Uterus (tissue), 4 donors: ENCODE measurements around the gene THAP10. TPM values are rescaled to one million over a fixed set of nuclear protein-coding genes. Genes with fewer than 3 reads are reported as not detected.

Experiments used
- DNase-seq, 2 donors: peaks; one replicate each; pipeline ENCODE4 v3.0.0-alpha.2; 2019 to 2020
- H3K27ac ChIP-seq, 2 donors: fragments of 200-600 bp; sonication (generic); 1 replicate in 1 of 2; 2 replicates in 1 of 2; pipeline ENCODE4 v1.5.1; 2016 to 2018
- H3K27me3 ChIP-seq, 2 donors: fragments of 200-600 bp; sonication (generic); one replicate each; pipeline ENCODE4 v1.5.1; 2018 to 2019; ENCODE audit warnings: control low read depth in 1 of 2
- H3K36me3 ChIP-seq, 2 donors: fragments of 200-600 bp; sonication (generic); one replicate each; pipeline ENCODE4 v1.5.1; 2019; ENCODE audit warnings: control low read depth in 1 of 2
- H3K4me1 ChIP-seq, 2 donors: fragments of 200-600 bp; sonication (generic); one replicate each; pipeline ENCODE4 v1.5.1; 2018 to 2019; ENCODE audit warnings: control low read depth in 1 of 2
- H3K4me3 ChIP-seq, 2 donors: fragments of 200-600 bp; sonication (generic); 1 replicate in 1 of 2; 2 replicates in 1 of 2; pipeline ENCODE4 v1.5.1; 2018 to 2019; ENCODE audit warnings: mild to moderate bottlenecking in 1 of 2
- H3K9me3 ChIP-seq, 2 donors: fragments of 200-600 bp; sonication (generic); one replicate each; pipeline ENCODE4 v1.5.1; 2019; ENCODE audit warnings: control low read depth in 1 of 2
- CTCF ChIP-seq, 4 experiments: fragments of 200-600 bp in 2 of 4; fragments of 450-650 bp in 2 of 4; sonication (generic) in 2 of 4; IDR thresholded peaks; one replicate each; pipeline ENCODE4 v1.5.1; 2016 to 2019; ENCODE audit warnings: antibody characterized with exemption in 4 of 4, mild to moderate bottlenecking in 2 of 4, moderate library complexity in 1 of 4
- POLR2A ChIP-seq, 2 donors: fragments of 450-650 bp; IDR thresholded peaks; one replicate each; pipeline ENCODE4 v1.6.1; 2016; ENCODE audit warnings: antibody characterized with exemption in 2 of 2, mild to moderate bottlenecking in 1 of 2, moderate library complexity in 1 of 2
- intact Hi-C: fragments of 100-400 bp; cut with DNase I; formaldehyde crosslinking; loops from one replicate; pipeline ENCODE4 v1.15.1; 2023; ENCODE audit warnings: low total_unique reads
- total RNA-seq, 4 donors: library from RNA; depleted of rRNA in 3 of 4; stranded (reverse); fragments of >200 nt in 3 of 4; gene quantifications; one replicate each; pipeline versions ENCODE4 v1.1.0 to v1.2.4, GENCODE V29; 2014 to 2023
- donor health status: DM: yes; HTN: yes; CAD: no.

Gene THAP10
- total RNA-seq, 4 donors from 2014 or later = 1.8 to 4.1 (median 2.0) TPM

GRCh38 chr15:70833422-70833821 lies 58.8 kb downstream of the THAP10 start:
- H3K27me3 ChIP-seq = no peaks in the 10 kb centered on the region
- H3K4me3 ChIP-seq = no peak overlapping the region
- no peaks in the 10 kb centered on the region for H3K4me1 ChIP-seq
- intact Hi-C loops = no loop called here
- TF ChIP-seq POLR2A (IDR thresholded peaks at IDR 0.05) (no peak), CTCF (IDR thresholded peaks at IDR 0.05) (no peak)
- DNase-seq = no peak
- no peaks in the 10 kb centered on the region for H3K36me3 ChIP-seq
- H3K9me3 ChIP-seq = no peaks in the 10 kb centered on the region
- no peak overlapping the region for H3K27ac ChIP-seq

- Histone ChIP-seq H3K4me3 (no peak overlapping the region), H3K9me3 (no peaks in the 10 kb centered on the region), H3K36me3 (no peaks in the 10 kb centered on the region), H3K4me1 (no peaks in the 10 kb centered on the region), H3K27ac (no peak overlapping the region), H3K27me3 (no peaks in the 10 kb centered on the region)
- intact Hi-C loops = no loop called here
- TF ChIP-seq POLR2A (IDR thresholded peaks at IDR 0.05) = no peak
- no peak for TF ChIP-seq CTCF (IDR thresholded peaks at IDR 0.05)
- DNase-seq = no peak
Measured at GRCh38 chr15:70832176-70832575, 60.1 kb downstream of the THAP10 start.

Other genes with a start within 250 kb of the THAP10 start
- 100 to 1,000 TPM in 1 of 4 donors, 10 to 100 TPM in 3; 20.9 to 147 (median 60.6) TPM for gene UACA, start 128.9 kb downstream of the THAP10 start, total RNA-seq
- gene LARP6, start 38.3 kb downstream of the THAP10 start, total RNA-seq = 10 to 100 TPM; 11.9 to 59.4 (median 28.8) TPM
- 10 to 100 TPM; 13.8 to 48.7 (median 19.7) TPM for gene LRRC49, start 393 bp upstream of the THAP10 start, total RNA-seq
- gene THSD4, start 223.0 kb upstream of the THAP10 start, total RNA-seq = 100 to 1,000 TPM in 1 of 4 donors, 10 to 100 TPM in 2, 1 to 10 TPM in 1; 7.1 to 144 (median 35.4) TPM